Amniotic epithelial cell (primary cell): Measurements from ENCODE around the gene YWHAE.
A peak's percentile ranks its signal among the peaks of the same experiment; 100 is the strongest.
"Not testable (repeated sequence)": the region's sequence is repeated elsewhere in the genome, so short reads cannot be mapped to it uniquely, and the experiment has no call there.

ENCODE experiments used
- DNase-seq: peaks from one replicate; pipeline ENCODE4 v3.0.0-alpha.2; 2010; ENCODE audit warnings: low read depth

YWHAE gene

GRCh38 chr17:1373707-1374237, 26.2 kb downstream of the YWHAE start:
- no peak for DNase-seq

- no peak for DNase-seq
Measured at GRCh38 chr17:1372618-1373017, 27.4 kb downstream of the YWHAE start.

GRCh38 chr17:1371893-1372590, 28.0 kb downstream of the YWHAE start:
- DNase-seq, result no peak

GRCh38 chr17:1368588-1368987, 31.4 kb downstream of the YWHAE start:
- no peak for DNase-seq

- DNase-seq, result peak; percentile 88
Measured at GRCh38 chr17:1367351-1367745, 32.7 kb downstream of the YWHAE start.

- DNase-seq, result no peak
Measured at GRCh38 chr17:1366234-1366633, 33.8 kb downstream of the YWHAE start.

- peak; percentile 77 for DNase-seq
Measured at GRCh38 chr17:1365445-1366039, 34.5 kb downstream of the YWHAE start.

- DNase-seq, result no peak
Measured at GRCh38 chr17:1362964-1363363, 37.1 kb downstream of the YWHAE start.

- no peak for DNase-seq
Measured at GRCh38 chr17:1362065-1362848, 37.8 kb downstream of the YWHAE start.

GRCh38 chr17:1360975-1361374, 39.0 kb downstream of the YWHAE start:
- no peak for DNase-seq

GRCh38 chr17:1360315-1360714, 39.7 kb downstream of the YWHAE start:
- peak; percentile 64 for DNase-seq

GRCh38 chr17:1354030-1354429, 46.0 kb downstream of the YWHAE start:
- no peak for DNase-seq

- DNase-seq, result not testable (repeated sequence)
Measured at GRCh38 chr17:1352530-1352929, 47.5 kb downstream of the YWHAE start.

GRCh38 chr17:1351971-1352370, 48.1 kb downstream of the YWHAE start:
- no peak for DNase-seq

- DNase-seq, result no peak
Measured at GRCh38 chr17:1351275-1351674, 48.7 kb downstream of the YWHAE start.

GRCh38 chr17:1347589-1348323, 52.3 kb downstream of the YWHAE start:
- DNase-seq, result peak; percentile 43

- DNase-seq, result no peak
Measured at GRCh38 chr17:1344521-1344920, 55.5 kb downstream of the YWHAE start.

GRCh38 chr17:1343554-1343953, 56.5 kb downstream of the YWHAE start:
- no peak for DNase-seq

- DNase-seq, result no peak
Measured at GRCh38 chr17:1340371-1340770, 59.7 kb downstream of the YWHAE start.

- no peak for DNase-seq
Measured at GRCh38 chr17:1331708-1332107, 68.3 kb downstream of the YWHAE start.

GRCh38 chr17:1329745-1330343, 70.2 kb downstream of the YWHAE start:
- no peak for DNase-seq

GRCh38 chr17:1328437-1328836, 71.6 kb downstream of the YWHAE start:
- DNase-seq, result no peak
